ENCODE measurements around the gene NLGN1.

- TF ChIP-seq EZH2phosphoT487 (IDR thresholded peaks at IDR 0.05) (no peak), CTCF (IDR thresholded peaks at IDR 0.05) (no peak)
Measured at GRCh38 chr3:174233511-174233910, 836.0 kb downstream of the NLGN1 start.
